DOHH2 (cell line): ENCODE results near the gene PDE4D.

Experiments used
- EZH2phosphoT487 ChIP-seq: fragments of 200-600 bp; sonication (generic); IDR thresholded peaks from 2 replicates; pipeline ENCODE4 v1.6.1; 2017; ENCODE audit warnings: borderline replicate concordance, mild to moderate bottlenecking, antibody characterized with exemption, low read length, moderate library complexity, mixed read lengths
- TF ChIP-seq, protein P1 (sequence below): fragments of 200-600 bp; sonication (generic); IDR thresholded peaks from one replicate; pipeline ENCODE4 v1.5.1; 2014; ENCODE audit warnings: antibody characterized with exemption, mild to moderate bottlenecking, low read depth, low read length; ENCODE audit not compliant: poor library complexity, severe bottlenecking

DNA sequence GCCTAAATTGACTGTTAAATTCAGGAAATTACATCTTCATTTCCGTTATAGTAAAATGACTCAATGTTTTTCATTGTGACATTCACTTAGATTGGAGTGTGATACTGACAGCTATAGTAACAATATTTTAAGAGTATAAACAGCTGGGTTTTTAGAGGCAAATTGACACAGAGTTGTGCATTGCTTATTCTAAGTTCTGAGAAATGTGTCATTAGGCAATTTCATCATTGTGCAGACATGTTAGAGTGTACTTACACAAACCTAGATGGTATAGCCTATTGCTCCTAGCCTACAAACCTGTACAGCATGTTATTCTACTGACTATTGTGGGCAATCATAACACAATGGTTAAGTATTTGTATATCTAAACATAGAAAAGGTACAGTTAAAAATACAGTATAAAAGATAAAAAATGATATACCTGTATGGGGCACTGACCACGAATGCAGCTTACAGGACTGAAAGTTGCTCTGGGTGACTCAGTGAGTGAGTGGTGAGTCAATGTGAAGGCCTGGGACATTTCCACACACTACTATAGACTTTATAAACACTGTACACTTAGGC is 132.7 kb downstream of the PDE4D start:
- TF ChIP-seq, protein P1, sequence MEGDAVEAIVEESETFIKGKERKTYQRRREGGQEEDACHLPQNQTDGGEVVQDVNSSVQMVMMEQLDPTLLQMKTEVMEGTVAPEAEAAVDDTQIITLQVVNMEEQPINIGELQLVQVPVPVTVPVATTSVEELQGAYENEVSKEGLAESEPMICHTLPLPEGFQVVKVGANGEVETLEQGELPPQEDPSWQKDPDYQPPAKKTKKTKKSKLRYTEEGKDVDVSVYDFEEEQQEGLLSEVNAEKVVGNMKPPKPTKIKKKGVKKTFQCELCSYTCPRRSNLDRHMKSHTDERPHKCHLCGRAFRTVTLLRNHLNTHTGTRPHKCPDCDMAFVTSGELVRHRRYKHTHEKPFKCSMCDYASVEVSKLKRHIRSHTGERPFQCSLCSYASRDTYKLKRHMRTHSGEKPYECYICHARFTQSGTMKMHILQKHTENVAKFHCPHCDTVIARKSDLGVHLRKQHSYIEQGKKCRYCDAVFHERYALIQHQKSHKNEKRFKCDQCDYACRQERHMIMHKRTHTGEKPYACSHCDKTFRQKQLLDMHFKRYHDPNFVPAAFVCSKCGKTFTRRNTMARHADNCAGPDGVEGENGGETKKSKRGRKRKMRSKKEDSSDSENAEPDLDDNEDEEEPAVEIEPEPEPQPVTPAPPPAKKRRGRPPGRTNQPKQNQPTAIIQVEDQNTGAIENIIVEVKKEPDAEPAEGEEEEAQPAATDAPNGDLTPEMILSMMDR, result no peak
- TF ChIP-seq EZH2phosphoT487, result no peak
